Neutrophil (primary cell): Measurements from ENCODE around the gene SUB1.
"Not testable (repeated sequence)": the region's sequence is repeated elsewhere in the genome, so short reads cannot be mapped to it uniquely, and the experiment has no call there.

Experiments used
- H3K27ac ChIP-seq: fragments of 200-600 bp; sonication (generic); 2 replicates; pipeline ENCODE4 v1.5.1; 2016; ENCODE audit warnings: mild to moderate bottlenecking, moderate library complexity
- H3K27me3 ChIP-seq: fragments of 200-600 bp; sonication (generic); 2 replicates; pipeline ENCODE4 v1.6.0; 2016; ENCODE audit warnings: mild to moderate bottlenecking
- H3K36me3 ChIP-seq: fragments of 200-600 bp; sonication (generic); 2 replicates; pipeline ENCODE4 v1.5.1; 2017
- H3K4me1 ChIP-seq, 2 experiments: fragments of 200-600 bp in 1 of 2; sonication (generic) in 1 of 2; 1 replicate in 1 of 2; 2 replicates in 1 of 2; pipeline versions ENCODE4 v1.5.1 to v1.6.1; 2013 to 2016; ENCODE audit warnings: low read depth in 1 of 2, low read length in 1 of 2, mild to moderate bottlenecking in 1 of 2, moderate library complexity in 1 of 2; ENCODE audit not compliant: control insufficient read depth in 1 of 2, insufficient read depth in 1 of 2
- H3K4me3 ChIP-seq, 2 experiments: fragments of 200-600 bp in 1 of 2; sonication (generic) in 1 of 2; 1 replicate in 1 of 2; 2 replicates in 1 of 2; pipeline ENCODE4 v1.5.1; 2013 to 2016; ENCODE audit warnings: low read depth in 1 of 2, low read length in 1 of 2, mild to moderate bottlenecking in 1 of 2, moderate library complexity in 1 of 2
- H3K9me3 ChIP-seq: fragments of 200-600 bp; sonication (generic); 2 replicates; pipeline ENCODE4 v1.5.1; 2016
- CTCF ChIP-seq: fragments of 200-600 bp; sonication (generic); IDR thresholded peaks from 2 replicates; pipeline ENCODE4 v1.5.1; 2016; ENCODE audit warnings: antibody characterized with exemption

The SUB1 gene

GRCh38 chr5:32551865-32552264, 33.5 kb upstream of the SUB1 start:
- no peaks in the 10 kb centered on the region for H3K36me3 ChIP-seq
- H3K9me3 ChIP-seq = no peaks in the 10 kb centered on the region
- no peak overlapping the region for H3K4me3 ChIP-seq
- peak overlapping the region; percentile 72 for H3K27ac ChIP-seq
- no peaks in the 10 kb centered on the region for H3K27me3 ChIP-seq
- no peak for TF ChIP-seq CTCF
- peaks cover 42 to 45% of the 10 kb centered on the region in 2 experiments for H3K4me1 ChIP-seq

- not testable (repeated sequence) for H3K4me3 ChIP-seq, H3K36me3 ChIP-seq, H3K27me3 ChIP-seq, H3K9me3 ChIP-seq, H3K27ac ChIP-seq
- peaks cover 42 to 45% of the 10 kb centered on the region in 2 experiments for H3K4me1 ChIP-seq
Observed at GRCh38 chr5:32552491-32552890, 32.9 kb upstream of the SUB1 start.

GRCh38 chr5:32552936-32553335, 32.4 kb upstream of the SUB1 start:
- Histone ChIP-seq H3K4me3 (no peak overlapping the region), H3K9me3 (no peaks in the 10 kb centered on the region), H3K36me3 (no peaks in the 10 kb centered on the region), H3K4me1 (peaks cover 42 to 45% of the 10 kb centered on the region in 2 experiments), H3K27me3 (no peaks in the 10 kb centered on the region), H3K27ac (no peak overlapping the region)
- no peak for TF ChIP-seq CTCF

GRCh38 chr5:32554181-32554780, 31.1 kb upstream of the SUB1 start:
- H3K4me3 ChIP-seq, H3K27me3 ChIP-seq, H3K36me3 ChIP-seq, H3K9me3 ChIP-seq: not testable (repeated sequence)
- Histone ChIP-seq H3K4me1 (peaks cover 42 to 45% of the 10 kb centered on the region in 2 experiments), H3K27ac (peak overlapping the region; percentile 50)

- not testable (repeated sequence) for H3K27ac ChIP-seq, H3K27me3 ChIP-seq, H3K9me3 ChIP-seq, H3K36me3 ChIP-seq, H3K4me3 ChIP-seq
- H3K4me1 ChIP-seq = peaks cover 23 to 25% of the 10 kb centered on the region in 2 experiments
Observed at GRCh38 chr5:32556543-32556942, 28.8 kb upstream of the SUB1 start.

GRCh38 chr5:32559411-32559810, 25.9 kb upstream of the SUB1 start:
- Histone ChIP-seq H3K27ac (no peak overlapping the region), H3K9me3 (no peaks in the 10 kb centered on the region), H3K36me3 (no peaks in the 10 kb centered on the region), H3K4me1 (peaks cover under 1 to 3% of the 10 kb centered on the region in 2 experiments), H3K4me3 (no peak overlapping the region), H3K27me3 (no peaks in the 10 kb centered on the region)
- no peak for TF ChIP-seq CTCF

GRCh38 chr5:32559921-32560320, 25.4 kb upstream of the SUB1 start:
- no peaks in the 10 kb centered on the region for H3K9me3 ChIP-seq
- no peak for TF ChIP-seq CTCF

More at GRCh38 chr5:32559921-32560320, 25.4 kb upstream of the SUB1 start:
- H3K27me3 ChIP-seq = no peaks in the 10 kb centered on the region
- H3K4me3 ChIP-seq = no peak overlapping the region
- H3K36me3 ChIP-seq = no peaks in the 10 kb centered on the region
- no peaks in the 10 kb centered on the region for H3K4me1 ChIP-seq
- H3K27ac ChIP-seq = no peak overlapping the region
